Measurements from ENCODE around the gene PRPH.
A peak's percentile ranks its signal among the peaks of the same experiment; 100 is the strongest.
"Not testable (repeated sequence)": the region's sequence is repeated elsewhere in the genome, so short reads cannot be mapped to it uniquely, and the experiment has no call there.

PRPH gene

DNA sequence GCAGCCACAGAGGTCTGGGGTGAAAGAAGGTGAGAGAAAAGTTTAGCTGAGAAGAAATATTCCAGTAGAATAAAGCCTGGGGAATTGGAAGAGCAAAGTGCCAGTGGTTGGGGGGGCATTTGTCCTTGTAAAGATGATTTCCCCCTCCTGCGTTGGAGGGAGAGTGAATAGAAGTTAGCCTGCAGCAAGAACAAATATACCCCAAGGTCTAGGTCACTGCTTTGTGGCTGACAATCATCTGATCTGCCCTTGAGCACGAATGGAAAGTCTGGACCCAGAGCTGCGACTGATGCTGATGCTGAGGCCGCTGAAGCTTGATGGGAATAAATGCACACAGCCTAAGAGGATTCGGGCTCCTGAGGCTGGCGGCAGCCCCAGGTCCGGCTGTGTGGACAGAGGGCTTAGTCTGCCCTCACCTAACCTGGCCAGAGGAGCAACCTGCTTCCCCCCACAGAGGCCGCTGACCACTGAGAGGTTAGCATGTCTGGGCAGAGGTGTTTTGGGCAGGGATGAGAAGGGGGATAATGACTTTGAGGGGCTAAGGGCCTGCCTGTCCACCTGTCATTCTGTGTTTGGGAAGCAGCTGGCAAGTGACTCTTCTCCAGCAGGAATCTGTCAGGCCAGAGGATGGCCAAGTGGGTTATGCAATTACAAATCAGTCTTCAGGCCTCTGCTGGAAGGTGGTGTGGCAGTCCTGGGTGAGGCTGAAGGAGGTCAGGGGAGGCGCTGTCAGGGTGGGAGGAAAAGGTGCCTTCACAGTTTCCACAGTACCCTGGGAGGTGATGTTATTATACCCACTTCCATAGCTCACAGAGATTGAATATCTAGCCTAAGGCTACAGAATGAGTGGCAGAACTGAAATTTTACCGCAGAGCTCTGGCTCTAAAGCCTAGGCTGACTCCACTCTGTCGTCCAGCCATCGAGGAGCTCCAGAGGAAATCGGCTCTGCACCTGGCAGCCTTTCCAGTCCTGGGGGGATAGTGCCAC, 18.4 kb upstream of the PRPH start:
- DNase-seq: no peak

- DNase-seq: no peak
These were observed 17.5 kb upstream of the PRPH start for GRCh38 chr12:49277466-49277865.

GRCh38 chr12:49279706-49280159, 15.2 kb upstream of the PRPH start:
- no peak for DNase-seq

GRCh38 chr12:49280545-49280944, 14.4 kb upstream of the PRPH start:
- not testable (repeated sequence) for DNase-seq

DNA sequence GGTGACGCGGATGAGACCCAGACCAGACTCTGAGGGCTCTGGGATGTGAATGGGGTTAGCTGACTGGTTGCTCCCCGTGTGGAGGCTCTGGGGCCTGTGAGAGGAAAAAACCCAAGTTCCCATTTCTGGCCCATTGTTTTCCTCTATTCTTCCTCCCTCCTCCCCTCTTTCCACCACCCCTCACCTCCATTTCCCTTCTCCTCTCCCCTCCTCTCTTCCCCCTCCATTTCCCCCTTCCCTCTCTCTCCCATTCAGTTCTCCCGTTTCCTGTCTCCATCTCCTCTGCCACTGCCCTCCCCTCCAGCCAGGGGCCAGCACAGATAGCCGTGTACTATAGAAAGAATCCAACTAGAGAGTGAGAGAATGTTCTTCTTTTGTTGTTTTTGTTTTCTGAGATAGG, 12.6 kb upstream of the PRPH start:
- DNase-seq: no peak

DNA sequence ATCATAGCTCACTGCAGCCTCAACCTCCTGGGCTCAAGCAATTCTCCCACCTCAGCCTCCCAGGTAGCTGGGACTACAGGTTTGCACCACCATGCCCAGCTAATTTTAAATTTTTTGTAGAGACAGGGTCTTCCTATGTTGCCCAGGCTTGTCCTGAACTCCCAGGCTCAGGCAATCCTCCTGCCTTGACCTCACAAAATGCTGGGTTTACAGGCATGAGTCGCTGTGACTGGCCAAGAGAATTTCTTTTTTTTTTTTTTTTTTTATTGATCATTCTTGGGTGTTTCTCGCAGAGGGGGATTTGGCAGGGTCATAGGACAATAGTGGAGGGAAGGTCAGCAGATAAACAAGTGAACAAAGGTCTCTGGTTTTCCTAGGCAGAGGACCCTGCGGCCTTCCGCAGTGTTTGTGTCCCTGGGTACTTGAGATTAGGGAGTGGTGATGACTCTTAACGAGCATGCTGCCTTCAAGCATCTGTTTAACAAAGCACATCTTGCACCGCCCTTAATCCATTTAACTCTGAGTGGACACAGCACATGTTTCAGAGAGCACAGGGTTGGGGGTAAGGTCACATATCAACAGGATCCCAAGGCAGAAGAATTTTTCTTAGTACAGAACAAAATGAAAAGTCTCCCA, 12.1 kb upstream of the PRPH start:
- DNase-seq: not testable (repeated sequence)

- DNase-seq: no peak
These were observed 11.2 kb upstream of the PRPH start for GRCh38 chr12:49283541-49284429.

- DNase-seq: no peak
These were observed 10.3 kb upstream of the PRPH start for GRCh38 chr12:49284672-49285071.

GRCh38 chr12:49287876-49288275, 7.1 kb upstream of the PRPH start:
- no peak for DNase-seq

GRCh38 chr12:49288412-49288853, 6.5 kb upstream of the PRPH start:
- peak; percentile 64 for DNase-seq

- no peak for DNase-seq
These were observed 5.9 kb upstream of the PRPH start for GRCh38 chr12:49288922-49289555.

DNA sequence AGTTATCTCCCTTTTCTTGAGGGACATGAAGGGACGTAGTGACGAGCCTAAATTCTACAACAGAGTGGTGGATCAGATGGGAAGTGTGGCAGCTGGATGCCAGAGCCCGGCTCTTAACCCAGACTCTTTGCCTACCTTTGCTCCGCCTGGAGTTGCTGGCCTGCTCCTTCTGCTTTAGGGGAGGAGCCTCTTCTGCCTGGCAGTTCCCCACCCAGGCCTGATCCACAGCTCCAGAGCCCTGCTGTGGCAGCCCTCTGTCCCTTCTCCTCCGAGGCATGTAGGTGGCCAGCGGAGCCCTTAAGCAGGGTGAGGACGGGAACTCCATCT, 2.3 kb upstream of the PRPH start:
- DNase-seq: no peak

DNA sequence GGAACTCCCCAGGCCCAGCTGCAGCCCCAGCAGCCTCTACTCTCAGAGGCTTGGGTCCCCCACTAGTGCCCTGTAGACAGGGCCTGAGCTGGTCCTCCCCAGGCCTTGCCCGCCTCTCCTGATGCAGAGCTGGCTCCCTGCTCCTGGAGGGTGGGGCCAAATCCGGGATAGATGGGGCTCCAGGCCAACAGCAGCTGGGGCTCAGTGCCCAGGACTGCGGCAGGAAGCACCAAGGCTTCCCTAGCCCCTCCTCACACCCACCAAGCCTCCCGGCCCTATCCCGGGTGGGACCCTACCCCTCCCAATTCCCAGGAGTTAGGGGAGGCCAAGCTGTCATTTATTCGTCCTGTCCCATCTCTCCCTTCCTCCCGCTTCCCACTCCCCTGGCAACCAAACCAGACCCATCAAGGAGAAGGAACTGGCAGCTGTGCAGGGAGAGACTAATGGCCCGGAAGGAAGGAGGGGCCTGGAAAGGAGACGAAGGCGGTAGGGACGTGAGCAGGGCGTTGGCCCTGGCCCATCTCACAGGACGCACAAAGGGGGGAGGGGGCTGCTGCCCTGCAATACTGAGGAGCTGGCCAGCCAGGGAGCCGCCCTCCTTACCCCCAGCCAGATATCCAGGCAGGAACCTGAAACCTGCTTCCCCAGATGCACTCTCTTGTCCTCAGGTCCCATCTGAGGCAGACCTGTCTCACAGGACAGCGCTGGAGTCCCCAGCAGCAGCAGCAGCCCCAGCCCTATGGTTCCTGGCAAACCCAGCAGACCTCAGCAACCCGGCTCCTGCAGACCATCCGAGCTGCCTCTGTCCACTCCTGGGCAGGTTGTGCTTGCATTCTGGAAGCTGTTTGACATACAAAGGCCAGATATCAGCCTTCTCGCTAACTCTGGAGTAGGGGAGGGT, 1.6 kb upstream of the PRPH start:
- DNase-seq: peak; percentile 83

DNA sequence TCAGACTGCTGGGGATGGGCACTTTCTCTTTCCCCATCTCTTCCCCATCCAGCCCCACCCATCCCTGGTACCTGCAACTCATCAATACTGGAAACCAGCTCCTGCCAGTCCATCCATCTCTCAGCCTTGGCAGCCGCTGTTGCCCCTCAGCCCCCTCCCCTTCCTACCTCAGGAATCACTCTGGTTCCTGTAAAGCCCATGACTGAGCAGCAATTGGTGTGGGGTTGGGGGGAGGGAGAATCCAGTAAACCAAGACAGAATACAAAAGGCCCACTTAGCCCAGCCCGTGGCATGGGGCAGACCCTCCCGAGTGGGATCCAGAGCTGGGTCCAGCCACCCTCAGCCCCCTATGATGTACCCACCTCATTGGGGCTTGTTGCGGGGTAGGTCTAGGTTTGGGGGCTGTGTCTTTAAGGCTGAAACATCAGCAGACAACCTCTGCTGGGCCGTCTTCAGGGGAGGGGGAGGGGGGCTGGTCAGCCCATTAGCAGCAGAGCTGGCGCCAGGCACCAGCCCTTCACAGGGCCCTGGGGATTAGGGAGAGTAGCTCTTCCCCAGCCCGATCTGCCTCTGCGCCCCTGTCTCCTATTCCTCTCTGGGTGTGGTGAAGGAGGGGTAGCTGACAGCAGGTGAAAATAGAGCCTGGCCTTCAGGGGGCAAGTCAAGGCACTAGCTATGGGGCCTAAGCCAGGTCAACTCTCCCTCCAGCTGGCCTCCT, 702 bp upstream of the PRPH start:
- no peak for DNase-seq

DNA sequence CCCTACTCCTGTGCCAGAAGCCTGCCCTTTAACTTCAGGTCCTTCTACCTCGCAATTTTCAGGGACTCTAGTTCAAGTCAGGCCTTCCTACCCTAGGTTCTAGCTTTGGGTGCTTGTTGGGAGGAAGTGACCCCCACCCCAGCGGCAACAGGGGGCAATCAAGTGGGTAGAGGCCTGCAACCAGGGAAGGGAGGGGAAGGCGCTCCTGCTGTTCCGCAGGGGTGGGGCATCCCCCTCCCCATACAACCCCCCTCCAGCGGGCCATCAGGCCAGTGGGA, 204 bp upstream of the PRPH start:
- DNase-seq: no peak

DNA sequence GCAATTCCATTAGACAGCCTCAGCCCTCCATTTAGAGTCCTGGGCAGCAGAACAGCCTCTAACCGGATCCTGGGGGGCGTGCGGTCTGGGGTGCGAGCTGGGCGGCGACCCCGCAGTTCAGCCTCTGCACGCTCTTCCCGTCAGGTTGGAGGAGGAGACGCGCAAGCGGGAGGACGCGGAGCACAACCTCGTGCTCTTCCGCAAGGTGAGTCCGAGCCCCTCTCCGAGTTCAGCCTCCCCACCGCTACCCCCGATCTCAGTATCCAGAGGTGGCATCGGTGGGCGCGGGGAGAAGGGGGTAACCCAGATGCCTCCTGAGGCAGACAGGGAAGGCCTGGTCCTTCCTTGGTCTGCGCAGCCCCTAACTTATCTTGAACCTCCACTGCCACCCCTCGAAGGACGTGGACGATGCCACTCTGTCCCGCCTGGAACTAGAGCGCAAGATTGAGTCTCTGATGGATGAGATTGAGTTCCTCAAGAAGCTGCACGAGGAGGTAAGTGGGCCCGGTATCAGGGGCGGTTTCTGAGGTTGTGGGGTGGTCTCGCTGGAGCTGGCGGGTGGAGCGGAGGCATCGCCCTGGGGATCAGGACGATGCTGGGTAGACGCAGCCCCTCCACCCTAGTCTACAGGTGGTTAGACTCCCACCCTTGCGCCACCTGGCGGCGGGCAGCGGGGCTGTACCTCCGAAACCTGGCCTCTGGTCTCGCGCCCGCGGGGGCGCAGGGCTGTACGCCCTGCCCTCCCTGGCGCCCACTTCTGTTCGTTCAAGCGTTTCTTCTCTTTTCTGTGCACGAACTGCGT, 1.3 kb downstream of the PRPH start:
- peak; percentile 52 for DNase-seq

DNA sequence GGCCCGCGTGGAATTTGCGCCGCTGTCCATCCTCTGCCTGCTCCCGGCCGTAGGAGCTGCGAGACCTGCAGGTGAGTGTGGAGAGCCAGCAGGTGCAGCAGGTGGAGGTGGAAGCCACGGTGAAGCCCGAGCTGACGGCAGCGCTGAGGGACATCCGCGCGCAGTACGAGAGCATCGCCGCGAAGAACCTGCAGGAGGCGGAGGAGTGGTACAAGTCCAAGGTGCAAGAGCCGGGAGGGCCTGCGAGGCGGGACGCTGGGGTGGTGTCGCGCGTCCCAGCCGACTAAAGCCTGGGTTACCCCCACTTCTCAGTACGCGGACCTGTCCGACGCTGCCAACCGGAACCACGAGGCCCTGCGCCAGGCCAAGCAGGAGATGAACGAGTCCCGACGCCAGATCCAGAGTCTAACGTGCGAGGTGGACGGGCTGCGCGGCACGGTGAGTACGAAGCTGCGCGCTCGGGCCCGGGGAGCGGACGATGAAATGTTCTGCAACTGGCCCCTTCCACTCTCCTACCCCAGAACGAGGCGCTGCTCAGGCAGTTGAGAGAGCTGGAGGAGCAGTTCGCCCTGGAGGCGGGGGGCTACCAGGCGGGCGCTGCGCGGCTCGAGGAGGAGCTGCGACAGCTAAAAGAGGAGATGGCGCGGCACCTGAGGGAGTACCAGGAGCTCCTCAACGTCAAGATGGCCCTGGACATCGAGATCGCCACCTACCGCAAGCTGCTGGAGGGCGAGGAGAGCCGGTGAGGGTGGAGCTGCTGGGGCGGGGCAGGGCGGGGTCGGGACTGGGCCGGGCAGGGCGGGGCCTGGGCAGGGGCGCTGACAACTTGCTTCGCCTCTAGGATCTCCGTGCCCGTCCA, 2.1 kb downstream of the PRPH start:
- DNase-seq: no peak

DNA sequence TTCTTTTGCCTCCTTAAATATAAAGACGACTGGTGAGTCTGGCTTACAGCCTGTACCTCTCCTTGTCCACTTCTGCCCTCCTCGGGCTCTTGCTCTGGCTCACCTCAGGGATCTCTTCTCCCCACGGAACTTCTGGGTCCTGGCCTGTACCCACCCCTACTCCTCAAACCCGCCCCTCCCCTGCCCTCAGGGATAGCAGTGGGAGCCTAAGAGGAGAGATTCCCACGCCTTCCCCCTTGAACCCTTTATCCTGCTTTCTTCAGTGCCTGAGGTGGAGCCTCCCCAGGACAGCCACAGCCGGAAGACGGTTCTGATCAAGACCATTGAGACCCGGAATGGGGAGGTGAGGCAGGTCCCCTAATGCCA, 2.7 kb downstream of the PRPH start:
- DNase-seq: no peak

GRCh38 chr12:49298160-49298559, 3.2 kb downstream of the PRPH start:
- no peak for DNase-seq
